NCI-H446 treated with DMSO at 0.1 percent for 48 hours (cell line): ENCODE data around the gene RADIL.
A peak's percentile ranks its signal among the peaks of the same experiment; 100 is the strongest.

Experiments used
- DNase-seq: peaks from one replicate; lab custom pipeline; 2025; lab: John Stamatoyannopoulos, UW

RADIL gene

DNA sequence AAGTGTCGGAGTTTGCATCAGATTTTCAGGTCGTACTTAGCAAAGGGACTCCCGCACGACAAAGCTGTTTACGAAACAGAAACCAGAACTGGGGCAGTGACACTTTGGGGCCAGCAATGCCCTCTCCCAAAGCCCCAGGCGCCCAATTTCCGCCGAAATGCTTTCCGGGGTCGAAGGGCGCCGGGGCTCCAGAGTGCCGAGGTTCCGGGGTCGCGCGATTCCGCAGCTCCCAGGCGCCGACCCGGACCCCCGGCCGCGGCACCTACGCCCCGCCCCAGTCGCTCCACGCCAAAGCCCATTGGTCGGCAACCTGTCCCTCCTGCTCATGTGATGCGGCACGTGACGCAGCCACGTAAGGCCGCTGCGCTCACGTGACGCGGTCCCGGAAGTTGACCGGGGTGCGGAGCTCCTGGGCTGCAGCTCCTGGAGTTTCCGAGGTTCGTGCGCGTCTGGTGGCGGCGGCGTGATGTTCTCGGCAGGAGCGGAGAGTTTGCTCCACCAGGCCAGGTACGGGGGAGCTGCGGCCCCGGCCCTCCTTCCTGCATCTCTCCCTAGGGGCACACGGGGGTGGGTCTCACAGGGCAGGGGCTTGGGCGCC, 108.2 kb downstream of the RADIL start, which contains the start of gene AP5Z1:
Gene AP5Z1, plus strand, starts transcription at position 374 of the 598 bp plus-strand sequence. Its CDS starts 93 bp downstream, at position 467.
- DNase-seq = peak; percentile 91

DNA sequence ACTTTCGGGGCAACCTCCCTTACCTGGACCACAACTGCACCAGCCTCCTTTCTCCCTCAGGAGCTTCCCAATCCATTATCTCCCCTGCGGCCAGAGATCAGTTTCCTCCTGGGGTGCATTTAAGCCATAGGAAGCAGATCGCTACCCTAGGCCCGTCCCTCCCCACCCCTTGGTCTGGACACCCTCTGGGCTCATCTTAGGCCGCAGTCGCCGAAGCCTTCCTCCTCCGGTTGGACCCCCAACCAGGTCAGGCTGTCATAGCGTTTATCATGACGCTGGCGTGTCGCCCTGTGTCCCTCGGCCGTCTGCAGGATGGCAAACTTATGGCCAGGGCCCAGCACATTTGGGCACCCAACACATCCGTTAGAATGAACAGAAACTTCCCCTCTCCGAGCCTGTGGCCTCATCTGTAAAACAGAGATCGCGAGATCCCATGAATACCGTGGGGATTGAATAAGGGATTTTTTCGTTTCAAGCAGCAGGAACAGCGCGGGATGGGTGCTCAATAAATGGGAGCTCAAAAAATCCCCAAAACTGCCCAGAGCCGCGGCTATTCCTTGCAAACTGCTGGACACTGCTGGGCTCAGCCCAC, 108.8 kb downstream of the RADIL start:
- DNase-seq = no peak

DNA sequence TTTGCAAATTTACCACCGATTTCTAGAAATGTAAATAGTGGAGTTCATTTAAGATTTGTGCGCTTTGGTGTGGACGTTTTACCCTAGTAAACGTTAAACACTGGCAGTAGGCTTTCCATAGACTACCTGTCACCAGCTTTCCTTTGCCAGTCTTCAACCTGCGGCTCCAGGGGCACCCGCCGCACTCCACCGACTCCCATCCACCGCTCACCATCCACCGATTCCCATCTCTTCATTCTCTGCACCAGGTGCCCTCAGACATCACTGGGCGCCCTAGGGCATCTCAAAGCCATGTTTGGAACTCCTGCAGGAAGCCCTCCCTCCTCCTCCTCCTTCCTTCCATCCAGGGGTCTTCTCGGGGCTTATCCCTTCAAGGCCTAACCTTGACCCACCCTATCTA, 109.5 kb downstream of the RADIL start:
- DNase-seq = no peak

DNA sequence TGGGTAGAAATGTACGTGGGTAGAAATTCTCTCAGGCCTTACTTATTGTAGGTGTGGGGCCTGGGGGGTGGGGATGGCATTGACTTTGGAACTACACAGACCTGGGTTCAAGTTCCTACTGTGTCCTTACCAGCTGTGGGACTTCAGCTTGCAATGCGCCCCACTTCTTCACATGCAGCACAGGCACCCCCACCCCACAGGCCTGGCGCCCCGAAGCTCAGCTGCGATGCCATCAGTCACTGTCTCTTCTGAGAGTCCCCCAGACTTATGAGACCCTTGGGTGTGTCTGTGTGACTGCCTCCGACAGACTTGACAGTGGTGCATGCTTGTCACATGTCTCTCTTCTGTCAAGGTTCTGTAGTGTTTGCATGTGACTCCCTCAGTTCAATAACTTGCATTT, 111.2 kb downstream of the RADIL start:
- DNase-seq = no peak

DNA sequence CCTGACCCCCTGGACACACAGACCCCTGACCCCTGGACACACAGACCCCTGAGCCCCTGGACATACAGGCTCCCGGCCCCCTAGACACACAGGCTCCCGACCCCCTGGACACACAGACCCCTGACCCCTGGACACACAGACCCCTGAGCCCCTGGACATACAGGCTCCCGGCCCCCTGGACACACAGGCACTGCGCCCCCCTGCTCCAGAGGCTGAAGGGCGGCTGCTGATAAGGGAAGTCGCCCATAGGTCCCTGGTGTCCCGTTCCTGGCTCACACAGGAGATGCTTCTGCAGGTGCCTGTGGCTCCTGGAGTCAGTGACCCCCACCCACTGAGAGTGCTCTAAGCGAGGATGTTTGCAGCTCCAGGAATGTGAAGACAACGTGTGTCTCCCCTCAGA, 111.8 kb downstream of the RADIL start:
- no peak for DNase-seq

DNA sequence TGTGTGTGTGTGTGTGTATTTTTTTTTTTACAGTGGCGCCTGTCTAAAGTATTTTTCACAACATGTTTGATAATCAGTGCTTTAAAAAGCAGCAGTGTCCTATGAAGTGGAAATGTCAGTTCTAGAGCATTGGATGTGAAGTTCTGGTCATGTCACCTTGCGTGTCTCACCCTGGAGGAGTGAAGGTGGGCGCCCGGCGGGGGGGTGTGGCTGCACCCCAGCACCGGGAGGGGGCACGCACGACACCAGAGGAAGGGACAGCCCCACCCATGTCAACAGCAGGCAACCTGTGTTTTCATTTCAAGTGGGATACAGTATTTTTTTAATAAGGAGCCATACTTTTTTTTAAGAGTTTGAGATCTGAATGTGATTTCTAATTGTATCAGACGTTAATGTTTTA, 112.6 kb downstream of the RADIL start:
- no peak for DNase-seq

DNA sequence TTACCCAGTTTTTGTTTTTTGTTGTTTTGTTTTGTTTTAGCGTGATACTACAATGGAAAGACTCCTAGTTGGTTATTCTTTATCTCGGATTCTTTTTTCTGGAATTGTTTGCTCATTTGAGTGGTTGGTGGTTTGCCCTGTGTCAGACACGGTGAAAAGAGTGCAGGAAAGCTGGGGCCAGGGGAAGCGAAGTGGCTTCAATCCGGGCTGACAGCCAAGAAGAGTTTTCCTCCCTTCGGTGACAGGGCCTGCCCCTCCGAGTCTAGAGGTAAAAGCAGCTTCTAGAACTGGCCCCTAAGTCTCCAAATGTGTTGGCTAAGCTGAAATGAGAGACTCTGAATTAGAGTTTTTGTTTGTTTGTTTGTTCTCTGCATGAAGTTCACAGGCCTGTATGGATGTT, 113.8 kb downstream of the RADIL start:
- no peak for DNase-seq

DNA sequence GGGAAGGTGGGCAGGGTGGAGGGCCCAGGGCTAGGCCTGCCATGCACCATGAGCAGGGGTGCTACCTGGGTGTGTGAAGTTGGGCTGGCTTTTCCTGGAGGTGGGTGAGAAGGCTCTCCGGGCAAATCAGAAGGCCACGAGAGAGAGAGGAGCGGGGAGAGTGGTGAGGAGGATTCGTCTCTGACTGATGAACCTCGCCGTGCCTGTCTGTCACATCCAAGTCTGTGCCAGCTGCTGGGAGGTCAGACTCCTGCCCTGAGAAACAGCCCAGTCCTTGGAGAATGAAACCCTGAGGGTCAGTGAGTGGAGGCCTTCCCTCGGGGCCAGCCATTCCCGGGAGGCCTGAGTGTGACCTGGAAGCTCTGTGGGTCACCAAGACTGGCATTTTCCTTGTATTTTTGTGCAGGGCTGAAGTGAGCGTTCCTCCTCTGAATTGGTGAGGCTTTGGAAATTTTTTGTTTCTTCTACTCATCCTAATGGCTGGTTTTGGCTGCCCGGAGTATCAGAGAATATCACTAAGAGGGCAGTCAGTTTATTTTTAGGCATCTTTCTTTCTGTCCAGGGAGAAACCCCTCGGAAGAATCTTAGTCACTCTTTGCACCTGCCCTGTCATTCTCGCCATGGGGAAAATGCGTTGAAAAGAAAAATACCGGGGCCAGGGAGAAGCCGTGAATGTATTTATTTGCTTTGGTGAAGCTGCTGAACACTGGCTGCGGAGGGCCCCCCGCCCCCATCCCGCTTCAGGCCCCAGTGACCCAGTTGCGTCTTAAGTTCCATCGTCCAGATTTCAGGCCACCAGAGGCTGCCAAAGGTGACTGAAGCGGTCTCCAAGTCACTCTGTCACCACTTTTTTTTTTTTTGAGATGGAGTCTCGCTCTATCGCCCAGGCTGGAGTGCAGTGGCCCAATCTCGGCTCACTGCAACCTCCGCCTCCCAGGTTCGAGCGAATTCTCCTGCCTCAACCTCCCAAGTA, 114.6 kb downstream of the RADIL start:
- no peak for DNase-seq

DNA sequence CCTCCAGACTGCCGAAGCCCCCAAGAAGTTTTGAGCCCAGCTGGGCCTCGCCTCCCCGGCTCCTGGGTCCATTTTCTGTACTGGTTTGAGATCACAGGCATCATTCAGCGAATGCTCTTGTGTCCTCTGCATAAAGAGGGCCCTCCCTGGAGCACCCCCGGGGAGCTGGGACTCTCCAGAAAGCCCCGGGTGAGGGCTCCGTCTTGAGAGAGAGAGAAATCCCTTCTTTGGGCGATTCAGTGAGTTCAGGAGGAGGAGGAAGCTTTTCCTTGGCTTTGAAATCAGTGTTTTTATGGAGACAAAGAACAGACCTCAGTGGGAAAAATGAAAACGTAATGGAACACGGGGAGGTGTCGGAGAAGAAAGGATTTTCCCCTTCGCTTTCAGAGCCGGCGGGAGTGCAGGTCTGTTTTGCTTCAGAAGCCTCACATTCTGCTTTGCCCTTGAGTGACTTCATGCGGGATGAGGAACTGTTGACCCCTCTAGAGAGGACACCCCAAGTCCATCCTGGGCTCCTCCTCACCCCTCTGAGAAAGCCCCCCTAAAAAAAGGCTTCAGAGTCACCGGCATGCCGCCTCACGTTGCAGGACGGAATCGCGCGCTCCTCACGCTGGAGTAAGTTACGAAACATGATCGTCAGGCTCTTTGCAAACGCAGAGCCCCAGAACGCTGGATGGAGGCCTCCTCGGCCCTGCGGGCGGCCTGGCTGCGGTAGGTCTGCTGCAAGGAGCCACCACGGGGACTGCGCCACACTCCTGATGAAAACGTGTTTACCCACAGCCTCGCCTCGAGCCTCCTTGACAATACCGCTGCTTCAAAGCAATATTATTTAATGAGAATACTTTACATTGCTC, 116.6 kb downstream of the RADIL start:
- no peak for DNase-seq

DNA sequence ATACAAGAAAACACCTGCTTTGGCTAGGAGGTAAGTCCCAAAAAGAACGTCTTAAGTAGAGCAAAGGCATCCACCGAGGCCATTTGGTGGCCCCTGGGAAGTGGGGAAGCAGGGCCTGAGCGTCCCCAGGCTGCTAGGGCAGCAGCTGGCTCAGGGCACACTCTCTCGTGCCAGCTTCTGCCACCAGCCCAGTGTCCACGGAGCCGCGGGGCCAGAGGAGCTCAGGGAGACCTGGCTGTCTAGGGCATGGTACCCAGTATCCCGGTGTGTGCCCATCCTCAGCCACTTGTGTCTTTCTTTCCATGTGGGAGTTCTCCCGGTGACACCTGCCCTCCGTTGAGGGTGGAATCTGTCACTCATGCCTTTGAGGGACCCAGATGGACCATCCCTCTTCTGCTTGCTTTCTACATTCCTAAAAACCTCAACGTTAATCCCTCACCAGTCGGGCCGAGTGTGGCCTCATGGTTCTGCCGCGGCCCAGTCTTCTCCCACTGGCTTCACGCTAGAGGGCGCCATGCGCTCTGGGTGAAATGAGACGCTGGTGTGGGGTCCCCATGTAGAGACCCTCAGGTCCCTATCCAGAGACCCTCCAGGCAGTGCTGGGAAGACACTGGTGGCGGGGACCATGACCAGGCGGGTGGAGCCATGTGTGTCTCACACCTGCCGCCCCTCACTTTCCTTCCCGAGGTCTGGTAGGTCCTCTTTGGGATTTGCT, 117.6 kb downstream of the RADIL start:
- DNase-seq = no peak

DNA sequence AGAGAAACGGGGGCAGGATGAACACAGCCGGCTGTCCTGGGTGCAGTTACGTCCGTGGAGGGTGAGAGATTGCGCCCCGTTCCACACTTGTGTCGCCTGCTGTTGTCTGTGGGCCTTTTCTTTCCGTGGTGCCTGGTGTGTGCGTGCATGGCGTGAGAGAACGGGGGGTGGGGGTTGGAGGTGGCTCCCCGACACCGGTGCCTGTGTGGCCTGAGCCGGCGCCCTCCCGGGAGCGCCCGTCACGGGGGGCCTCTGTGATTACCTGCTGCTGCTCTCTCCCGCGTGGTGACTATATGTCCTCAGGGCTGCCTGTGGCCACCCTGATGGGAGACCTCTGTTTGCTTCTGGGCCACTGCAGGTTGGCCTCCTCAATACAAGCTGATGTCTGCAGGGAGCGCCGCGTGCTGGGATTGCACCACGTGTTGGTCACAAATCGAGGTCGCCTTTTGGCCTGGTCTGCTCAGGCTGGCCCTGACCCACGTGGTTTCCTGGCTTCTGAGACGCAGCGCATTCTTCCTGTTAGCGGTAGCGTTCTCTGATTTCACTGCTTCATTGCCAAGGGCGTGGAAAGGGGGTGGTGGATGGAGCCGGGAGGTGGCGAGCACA, 119.0 kb downstream of the RADIL start:
- no peak for DNase-seq

DNA sequence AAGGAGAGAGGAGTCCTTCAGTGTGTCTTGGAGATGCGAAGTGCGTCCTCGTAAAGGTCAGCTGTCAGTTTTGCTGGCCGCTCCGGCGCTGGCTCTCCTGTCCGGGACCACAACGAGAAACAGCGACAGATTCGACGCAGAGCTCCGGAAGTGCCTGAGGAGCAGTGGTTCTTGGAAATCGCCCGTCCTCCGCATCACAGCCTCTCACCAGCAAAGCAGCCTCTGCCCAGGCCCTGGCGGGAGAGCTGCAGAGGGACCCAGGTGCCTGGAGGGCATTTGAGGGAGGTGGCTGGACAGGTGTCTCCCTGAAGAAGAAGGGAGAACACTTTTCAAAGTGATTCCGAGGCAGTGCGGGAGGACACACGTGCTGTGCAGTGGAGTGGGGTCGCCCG, 119.7 kb downstream of the RADIL start:
- no peak for DNase-seq

DNA sequence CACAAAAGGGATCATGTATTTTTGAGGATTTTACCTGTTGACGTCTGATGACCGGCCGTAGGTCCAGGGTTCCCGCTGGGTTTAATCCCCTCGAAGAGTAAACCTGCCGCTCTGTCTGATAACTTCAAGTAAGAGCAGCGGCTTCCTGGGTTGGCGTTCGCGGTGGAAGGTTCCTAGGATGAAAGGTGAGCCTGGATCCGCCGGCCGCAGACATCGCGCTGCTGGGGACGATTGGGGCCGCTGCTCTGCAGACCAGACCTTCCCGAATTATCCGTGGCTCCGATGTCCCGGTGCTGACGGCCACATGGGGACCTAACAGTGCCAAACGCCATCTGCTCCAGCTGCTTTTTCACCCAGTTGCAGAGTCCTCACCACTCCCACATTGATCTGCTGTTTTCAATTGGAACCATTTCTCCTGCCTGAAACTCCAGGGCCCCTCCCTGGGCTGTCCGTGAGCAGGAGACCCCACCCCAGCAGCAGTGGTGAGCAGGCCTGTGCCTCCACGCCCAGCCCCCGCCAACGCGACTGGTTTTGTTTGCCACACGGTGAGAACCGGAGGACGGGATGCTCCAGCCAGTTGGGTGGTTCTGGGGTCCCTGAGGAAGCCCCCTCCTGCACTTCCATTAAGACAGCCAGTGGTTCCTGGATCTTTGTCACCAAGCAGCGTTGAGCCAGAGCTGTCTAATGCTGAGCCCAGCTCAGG, 120.3 kb downstream of the RADIL start:
- no peak for DNase-seq

DNA sequence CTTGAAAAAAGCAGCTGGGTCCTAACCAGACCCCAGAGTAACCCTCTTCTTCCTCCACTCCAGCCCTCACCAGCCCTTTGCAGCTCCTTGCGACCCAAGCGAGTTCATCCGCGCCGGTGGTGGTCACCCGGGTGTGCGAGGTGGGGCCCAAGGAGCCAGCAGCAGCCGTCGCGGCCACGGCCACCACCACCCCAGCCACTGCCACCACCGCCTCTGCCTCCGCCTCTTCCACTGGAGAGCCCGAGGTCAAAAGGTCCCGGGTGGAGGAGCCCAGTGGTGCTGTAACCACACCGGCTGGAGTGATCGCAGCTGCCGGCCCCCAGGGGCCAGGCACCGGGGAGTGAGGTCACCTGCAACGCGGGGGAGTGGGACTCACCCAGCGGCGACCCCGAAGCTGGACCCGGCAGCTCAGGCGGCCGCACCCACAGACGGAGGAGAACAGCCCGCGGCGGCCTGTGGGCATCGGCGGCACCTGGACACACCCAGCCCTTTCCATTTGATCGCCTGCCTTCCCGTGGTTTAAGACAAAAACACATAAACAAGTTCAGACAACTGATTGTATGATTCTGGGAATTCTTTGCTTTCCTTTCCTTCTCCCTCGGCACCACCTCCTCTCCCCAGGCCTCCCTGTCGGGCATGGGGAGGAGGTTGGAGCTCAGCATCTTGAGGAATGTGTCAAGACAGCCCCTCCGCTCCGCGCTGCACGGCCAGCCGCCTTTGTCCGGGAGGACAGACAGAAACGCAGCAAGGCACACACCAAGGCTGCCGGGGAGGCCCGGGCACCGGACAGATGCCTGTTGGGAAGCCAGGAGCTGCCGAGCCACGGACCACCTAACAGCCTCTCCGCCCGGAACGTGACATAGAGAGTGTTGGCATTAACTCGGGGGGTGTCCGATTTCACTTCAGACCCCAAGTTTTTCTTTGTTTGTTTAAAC, 121.1 kb downstream of the RADIL start:
- DNase-seq = no peak

DNA sequence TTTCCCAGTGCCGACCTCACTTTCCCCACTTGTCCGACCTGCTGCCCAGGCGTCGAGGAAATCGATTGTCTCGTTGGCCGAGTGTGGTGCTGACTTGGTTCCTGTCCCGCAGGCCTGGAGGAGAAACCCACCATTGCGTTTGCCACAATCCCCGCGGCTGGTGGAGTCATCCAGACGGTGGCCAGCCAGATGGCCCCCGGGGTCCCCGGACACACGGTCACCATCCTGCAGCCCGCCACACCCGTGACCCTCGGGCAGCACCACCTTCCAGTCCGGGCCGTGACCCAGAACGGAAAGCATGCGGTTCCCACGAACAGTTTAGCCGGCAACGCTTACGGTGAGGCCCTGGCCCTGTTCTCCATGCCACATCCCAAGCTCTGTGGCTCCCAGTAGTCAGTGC, 122.6 kb downstream of the RADIL start:
- no peak for DNase-seq

DNA sequence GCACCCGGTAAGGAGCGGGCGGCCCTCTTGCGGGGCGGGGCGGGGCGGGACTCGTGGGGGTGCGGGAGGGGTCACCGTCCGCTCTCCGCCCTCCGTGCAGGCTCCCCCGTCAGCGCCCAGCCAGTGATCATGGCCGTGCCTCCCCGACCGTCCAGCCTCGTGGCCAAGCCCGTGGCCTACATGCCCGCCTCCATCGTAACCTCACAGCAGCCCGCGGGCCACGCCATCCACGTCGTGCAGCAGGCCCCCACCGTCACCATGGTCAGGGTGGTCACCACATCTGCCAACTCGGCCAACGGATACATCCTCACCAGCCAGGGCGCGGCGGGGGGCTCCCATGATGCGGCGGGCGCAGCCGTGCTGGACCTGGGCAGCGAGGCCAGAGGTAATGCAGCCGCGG, 124.3 kb downstream of the RADIL start:
- no peak for DNase-seq

DNA sequence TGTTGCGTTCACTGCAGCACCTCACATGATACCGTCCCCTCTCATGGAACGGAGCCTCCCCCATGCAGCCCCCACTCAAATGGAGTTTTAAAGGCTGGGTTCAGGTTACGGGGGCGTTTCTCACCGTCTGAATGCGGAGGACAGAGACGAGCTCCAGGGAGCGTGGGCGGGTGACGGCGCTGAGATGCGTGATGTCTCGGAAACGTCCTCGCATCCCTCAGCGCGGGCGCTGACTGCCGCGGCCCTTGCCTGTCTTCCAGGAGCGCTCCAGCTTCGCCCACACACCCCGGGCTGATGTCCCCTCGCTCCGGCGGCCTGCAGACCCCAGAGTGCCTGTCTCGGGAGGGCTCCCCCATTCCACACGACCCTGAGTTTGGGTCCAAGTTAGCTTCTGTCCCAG, 124.7 kb downstream of the RADIL start:
- no peak for DNase-seq

DNA sequence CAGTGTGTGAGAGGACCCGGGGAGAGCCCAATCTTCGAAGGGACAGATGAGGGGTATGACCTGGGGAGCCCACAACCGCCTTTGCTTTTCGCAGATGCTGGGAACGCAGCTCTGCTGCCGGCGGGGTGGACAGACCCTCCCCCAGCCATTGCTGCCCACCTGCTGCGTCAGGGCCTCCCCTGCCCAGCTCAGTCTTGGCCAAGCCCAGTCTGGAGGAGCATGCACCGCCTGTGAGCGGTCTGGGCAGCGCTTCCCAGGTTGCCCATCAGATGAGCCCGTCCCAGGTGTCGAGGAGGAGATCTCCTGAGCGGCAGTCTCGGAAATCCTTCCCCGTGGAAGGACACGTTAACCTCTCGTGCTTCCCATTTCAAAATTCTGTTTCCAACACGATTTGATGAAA, 125.4 kb downstream of the RADIL start:
- DNase-seq = no peak

DNA sequence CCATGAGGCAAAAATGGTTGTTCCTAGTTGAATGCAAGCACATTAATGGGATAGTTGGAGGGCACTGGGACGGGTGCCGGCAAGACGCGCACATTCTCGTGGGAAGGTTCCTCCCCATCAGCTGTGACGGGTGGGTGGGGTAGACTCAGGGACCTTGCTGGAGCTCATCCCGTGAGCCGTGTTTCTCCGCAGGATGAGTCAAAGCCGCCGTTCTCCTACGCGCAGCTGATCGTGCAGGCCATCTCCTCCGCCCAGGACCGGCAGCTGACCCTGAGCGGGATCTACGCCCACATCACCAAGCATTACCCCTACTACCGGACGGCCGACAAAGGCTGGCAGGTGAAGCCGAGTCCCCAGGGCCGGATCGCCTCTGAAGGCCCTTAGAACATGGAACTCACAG, 128.5 kb downstream of the RADIL start:
- no peak for DNase-seq
